ENCODE results near the gene IGSF6. TPM values are rescaled to one million over a fixed set of nuclear protein-coding genes. Genes with fewer than 3 reads are reported as not detected.
A peak's percentile ranks its signal among the peaks of the same experiment; 100 is the strongest.

The IGSF6 gene
- total RNA-seq, 2 donors from 2014 or later = not detected

GRCh38 chr16:21614896-21615295 lies 37.5 kb downstream of the IGSF6 start:
- 90 to 95% methylated on average over 2 to 3 of the region's 3 CpGs for WGBS, 2 experiments (ENCODE audit: insufficient coverage in 1 of 2, insufficient read length in 1 of 2)

GRCh38 chr16:21613781-21614180 lies 38.6 kb downstream of the IGSF6 start:
- Mint-ChIP-seq H3K27ac (no peak overlapping the region), H3K4me3 (no peak overlapping the region), H3K4me1 (peaks cover 58% of the 10 kb centered on the region), H3K9me3 (no peaks in the 10 kb centered on the region), H3K27me3 (ENCODE audit: insufficient read depth) (peaks cover 3% of the 10 kb centered on the region), H3K36me3 (ENCODE audit: low read depth) (peaks cover 49% of the 10 kb centered on the region)
- WGBS, 2 experiments (ENCODE audit: insufficient coverage in 1 of 2, insufficient read length in 1 of 2) = 100% methylated on average over 1 to 2 of the region's 2 CpGs
- DNase-seq = no peak
- no peak overlapping the region for H3K27ac ChIP-seq (ENCODE audit: low read depth, low read length)
- peaks cover 19% of the 10 kb centered on the region for H3K36me3 ChIP-seq (ENCODE audit: control insufficient read depth, insufficient read depth, low read length)
- no peak overlapping the region for H3K4me3 ChIP-seq (ENCODE audit: low read length)
- H3K4me1 ChIP-seq (ENCODE audit: control insufficient read depth, insufficient read depth, low read length) = peaks cover 21% of the 10 kb centered on the region
- no peaks in the 10 kb centered on the region for H3K27me3 ChIP-seq (ENCODE audit: control insufficient read depth, insufficient read depth, low read length, poor library complexity, severe bottlenecking)
- H3K9me3 ChIP-seq (ENCODE audit: control insufficient read depth, low read length) = no peaks in the 10 kb centered on the region
- TF ChIP-seq CTCF (conservative IDR thresholded peaks at IDR 0.05) = no peak
- no peak overlapping the region for H3K9ac ChIP-seq (ENCODE audit: extremely low read depth, low read length, poor library complexity, severe bottlenecking)

More at GRCh38 chr16:21614896-21615295, 37.5 kb downstream of the IGSF6 start:
- Mint-ChIP-seq H3K4me3 (no peak overlapping the region), H3K4me1 (peaks cover 56% of the 10 kb centered on the region), H3K36me3 (ENCODE audit: low read depth) (peaks cover 53% of the 10 kb centered on the region), H3K9me3 (no peaks in the 10 kb centered on the region), H3K27ac (no peak overlapping the region), H3K27me3 (ENCODE audit: insufficient read depth) (peaks cover 3% of the 10 kb centered on the region)
- Histone ChIP-seq H3K36me3 (ENCODE audit: control insufficient read depth, insufficient read depth, low read length) (peaks cover 18% of the 10 kb centered on the region), H3K9ac (ENCODE audit: extremely low read depth, low read length, poor library complexity, severe bottlenecking) (no peak overlapping the region), H3K27me3 (ENCODE audit: control insufficient read depth, insufficient read depth, low read length, poor library complexity, severe bottlenecking) (no peaks in the 10 kb centered on the region), H3K4me1 (ENCODE audit: control insufficient read depth, insufficient read depth, low read length) (peaks cover 16% of the 10 kb centered on the region), H3K4me3 (ENCODE audit: low read length) (no peak overlapping the region), H3K9me3 (ENCODE audit: control insufficient read depth, low read length) (no peaks in the 10 kb centered on the region), H3K27ac (ENCODE audit: low read depth, low read length) (no peak overlapping the region)
- peak; percentile 67 for TF ChIP-seq CTCF (conservative IDR thresholded peaks at IDR 0.05)
- no peak for DNase-seq

GRCh38 chr16:21613361-21613760 lies 39.0 kb downstream of the IGSF6 start:
- no peaks in the 10 kb centered on the region for H3K27me3 ChIP-seq (ENCODE audit: control insufficient read depth, insufficient read depth, low read length, poor library complexity, severe bottlenecking)
- TF ChIP-seq CTCF (conservative IDR thresholded peaks at IDR 0.05) = no peak
- Mint-ChIP-seq H3K4me3 (no peak overlapping the region), H3K36me3 (ENCODE audit: low read depth) (peaks cover 45% of the 10 kb centered on the region), H3K27me3 (ENCODE audit: insufficient read depth) (peaks cover 3% of the 10 kb centered on the region), H3K4me1 (peaks cover 63% of the 10 kb centered on the region), H3K27ac (no peak overlapping the region), H3K9me3 (no peaks in the 10 kb centered on the region)
- no peak overlapping the region for H3K9ac ChIP-seq (ENCODE audit: extremely low read depth, low read length, poor library complexity, severe bottlenecking)
- H3K9me3 ChIP-seq (ENCODE audit: control insufficient read depth, low read length) = no peaks in the 10 kb centered on the region
- peaks cover 22% of the 10 kb centered on the region for H3K4me1 ChIP-seq (ENCODE audit: control insufficient read depth, insufficient read depth, low read length)
- no peak overlapping the region for H3K4me3 ChIP-seq (ENCODE audit: low read length)
- H3K36me3 ChIP-seq (ENCODE audit: control insufficient read depth, insufficient read depth, low read length) = peaks cover 15% of the 10 kb centered on the region
- 89 to 95% methylated on average over 3 to 4 of the region's 4 CpGs for WGBS, 2 experiments (ENCODE audit: insufficient coverage in 1 of 2, insufficient read length in 1 of 2)
- no peak overlapping the region for H3K27ac ChIP-seq (ENCODE audit: low read depth, low read length)
- DNase-seq = no peak

All from endodermal cell (in vitro differentiated cells).